ENCODE results near the gene MYL9. TPM values are rescaled to one million over a fixed set of nuclear protein-coding genes. Genes with fewer than 3 reads are reported as not detected.

Gene MYL9
- total RNA-seq, 2 experiments from 2014 or later, result not detected

DNA sequence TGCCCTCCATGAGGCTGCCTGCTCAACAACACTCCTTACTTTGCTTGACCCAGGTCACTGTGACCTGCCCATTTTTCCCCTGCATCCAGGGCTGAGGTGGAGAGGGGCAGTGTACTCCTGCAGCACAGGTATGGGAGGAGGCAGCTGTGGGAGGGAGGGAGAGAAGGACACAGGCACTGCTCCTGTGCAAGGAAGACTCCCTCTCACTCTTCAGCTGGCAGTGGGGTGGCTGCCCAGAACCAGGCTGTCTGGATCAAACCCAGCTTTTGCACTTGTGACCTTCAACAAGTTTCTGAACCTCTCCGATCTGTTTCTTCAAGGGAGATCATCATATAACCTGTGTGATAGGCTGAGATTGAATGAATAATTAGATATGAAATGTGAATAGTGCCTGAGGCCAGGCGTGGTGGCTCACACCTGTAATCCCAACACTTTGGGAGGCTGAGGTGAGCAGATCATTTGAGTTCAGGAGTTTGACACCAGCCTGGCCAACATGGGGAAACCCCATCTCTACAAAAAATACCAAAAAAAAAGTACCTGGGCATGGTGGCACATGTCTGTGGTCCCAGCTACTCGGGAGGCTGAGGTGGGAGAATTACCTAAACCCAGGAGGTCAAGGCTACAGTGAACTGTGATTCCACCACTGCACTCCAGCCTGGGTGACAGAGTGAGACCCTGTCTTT lies 46.2 kb downstream of the MYL9 start:
- TF ChIP-seq, protein P1, sequence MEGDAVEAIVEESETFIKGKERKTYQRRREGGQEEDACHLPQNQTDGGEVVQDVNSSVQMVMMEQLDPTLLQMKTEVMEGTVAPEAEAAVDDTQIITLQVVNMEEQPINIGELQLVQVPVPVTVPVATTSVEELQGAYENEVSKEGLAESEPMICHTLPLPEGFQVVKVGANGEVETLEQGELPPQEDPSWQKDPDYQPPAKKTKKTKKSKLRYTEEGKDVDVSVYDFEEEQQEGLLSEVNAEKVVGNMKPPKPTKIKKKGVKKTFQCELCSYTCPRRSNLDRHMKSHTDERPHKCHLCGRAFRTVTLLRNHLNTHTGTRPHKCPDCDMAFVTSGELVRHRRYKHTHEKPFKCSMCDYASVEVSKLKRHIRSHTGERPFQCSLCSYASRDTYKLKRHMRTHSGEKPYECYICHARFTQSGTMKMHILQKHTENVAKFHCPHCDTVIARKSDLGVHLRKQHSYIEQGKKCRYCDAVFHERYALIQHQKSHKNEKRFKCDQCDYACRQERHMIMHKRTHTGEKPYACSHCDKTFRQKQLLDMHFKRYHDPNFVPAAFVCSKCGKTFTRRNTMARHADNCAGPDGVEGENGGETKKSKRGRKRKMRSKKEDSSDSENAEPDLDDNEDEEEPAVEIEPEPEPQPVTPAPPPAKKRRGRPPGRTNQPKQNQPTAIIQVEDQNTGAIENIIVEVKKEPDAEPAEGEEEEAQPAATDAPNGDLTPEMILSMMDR (IDR thresholded peaks at IDR 0.05), result no peak
- Mint-ChIP-seq H3K9me3 (no peaks in the 10 kb centered on the region), H3K4me1 (ENCODE audit: low read depth) (peaks cover 45% of the 10 kb centered on the region), H3K27me3 (no peaks in the 10 kb centered on the region), H3K36me3 (ENCODE audit: low read depth) (peaks cover 49% of the 10 kb centered on the region), H3K27ac (peak overlapping the region; percentile 6), H3K4me3 (no peak overlapping the region)
- ATAC-seq (no peak), DNase-seq (no peak)
- intact Hi-C loops (cut with micrococcal nuclease), result no loop called here
- ChIA-PET CTCF (interaction anchor here (1.3 to 4.4 kb wide), 3 partner anchors 11 to 18 kb away, joined by 3 to 25 read pairs (median 14); partner anchors contain the start of gene RAB5IF), POLR2A (interaction anchor here (0.6 to 16.3 kb wide), 3 partner anchors 12 to 336 kb away, joined by 3 to 214 read pairs (median 11); partner anchors contain the start of genes RAB5IF and TGIF2)

DNA sequence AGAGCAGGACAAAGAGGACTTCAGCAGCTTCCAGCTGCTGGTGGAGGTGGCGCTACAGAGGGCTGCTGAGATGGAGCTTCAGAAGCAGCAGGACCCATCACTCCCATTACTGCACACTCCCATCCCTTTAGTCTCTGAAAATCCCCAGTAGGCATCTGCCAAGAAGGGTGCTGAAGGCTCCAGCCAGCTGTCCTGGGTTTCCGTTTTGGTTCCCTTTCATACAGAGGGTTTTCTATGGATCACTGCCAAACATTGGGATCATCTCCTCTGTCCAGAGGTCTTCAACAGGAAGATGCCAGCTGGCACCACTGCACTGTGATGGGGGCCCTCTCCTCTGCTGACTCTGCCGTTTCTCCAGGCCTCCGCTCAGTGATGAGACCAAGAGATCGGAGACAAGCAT lies 50.0 kb downstream of the MYL9 start:
- Mint-ChIP-seq H3K4me1 (ENCODE audit: low read depth) (peaks cover 70% of the 10 kb centered on the region), H3K36me3 (ENCODE audit: low read depth) (peaks cover 63% of the 10 kb centered on the region), H3K9me3 (no peaks in the 10 kb centered on the region), H3K27me3 (no peaks in the 10 kb centered on the region), H3K27ac (peak overlapping the region; percentile 92), H3K4me3 (no peak overlapping the region)
- POLR2A ChIA-PET, result interaction anchor here (8.3 to 16.3 kb wide), 2 partner anchors 14 to 16 kb away, joined by 81 to 214 read pairs; partner anchors contain the start of genes RAB5IF and TGIF2
- TF ChIP-seq, protein P1 (IDR thresholded peaks at IDR 0.05), result no peak
- intact Hi-C loops (cut with micrococcal nuclease), result no loop called here
- DNase-seq (no peak), ATAC-seq (no peak)
- CTCF ChIA-PET, result interaction anchor here (1.2 to 5.5 kb wide), 4 partner anchors 14 to 182 kb away, joined by 3 to 58 read pairs (median 14); partner anchors contain the start of genes DSN1 and RAB5IF

DNA sequence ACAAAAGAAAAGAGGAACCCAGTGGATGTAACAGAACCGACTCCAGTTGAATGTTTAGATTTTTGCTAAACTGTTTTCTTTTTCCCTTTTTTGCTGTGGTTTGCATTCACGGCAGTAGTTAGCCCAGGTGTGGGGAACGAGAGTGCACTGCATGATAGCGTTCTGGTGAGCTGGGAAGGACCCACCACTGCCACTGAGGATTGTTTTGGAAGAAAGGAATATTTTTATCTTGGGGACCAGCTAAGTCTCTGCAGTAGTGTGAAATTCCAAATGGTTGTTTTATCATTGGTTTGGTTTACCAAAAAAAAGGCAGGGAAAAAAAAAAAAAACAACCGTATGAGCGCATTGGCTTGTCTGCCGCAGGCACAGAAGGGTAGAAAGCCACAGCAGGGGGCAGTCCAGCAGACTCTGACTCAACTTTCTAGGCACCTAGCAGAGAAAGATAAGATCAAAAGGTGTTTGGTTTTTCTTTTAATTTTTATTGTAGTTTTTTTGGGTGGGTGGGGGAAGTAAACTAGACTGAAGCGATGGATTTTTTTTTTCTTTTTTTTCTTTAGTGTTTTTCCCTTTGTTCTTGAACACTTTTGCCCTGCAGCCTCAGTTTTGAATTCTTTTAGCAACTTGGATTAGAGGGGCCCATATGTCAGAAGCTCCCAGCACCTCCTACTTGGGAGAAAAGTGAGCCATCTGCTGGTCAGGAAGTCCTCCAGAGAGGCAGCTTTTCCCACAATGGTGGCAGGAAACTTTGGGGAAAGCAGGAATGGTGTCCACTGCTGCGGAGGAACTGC lies 50.7 kb downstream of the MYL9 start:
- H3K27me3 Mint-ChIP-seq, result no peaks in the 10 kb centered on the region
- TF ChIP-seq, protein P1 (IDR thresholded peaks at IDR 0.05), result no peak
- intact Hi-C loops (cut with micrococcal nuclease), result no loop called here
- peaks cover 59% of the 10 kb centered on the region for H3K36me3 Mint-ChIP-seq (ENCODE audit: low read depth)
- ATAC-seq, result peak; percentile 65
- ChIA-PET CTCF (interaction anchor here (1.3 to 5.5 kb wide), 2 partner anchors 13 to 23 kb away, joined by 3 to 58 read pairs; partner anchors contain the start of gene RAB5IF), POLR2A (interaction anchor here (8.3 to 16.3 kb wide), 2 partner anchors 13 to 17 kb away, joined by 81 to 214 read pairs; partner anchors contain the start of genes RAB5IF and TGIF2)
- H3K4me3 Mint-ChIP-seq, result peak overlapping the region; percentile 15
- peak; percentile 85 for DNase-seq
- peak overlapping the region; percentile 92 for H3K27ac Mint-ChIP-seq
- no peaks in the 10 kb centered on the region for H3K9me3 Mint-ChIP-seq
- H3K4me1 Mint-ChIP-seq (ENCODE audit: low read depth), result peaks cover 65% of the 10 kb centered on the region

DNA sequence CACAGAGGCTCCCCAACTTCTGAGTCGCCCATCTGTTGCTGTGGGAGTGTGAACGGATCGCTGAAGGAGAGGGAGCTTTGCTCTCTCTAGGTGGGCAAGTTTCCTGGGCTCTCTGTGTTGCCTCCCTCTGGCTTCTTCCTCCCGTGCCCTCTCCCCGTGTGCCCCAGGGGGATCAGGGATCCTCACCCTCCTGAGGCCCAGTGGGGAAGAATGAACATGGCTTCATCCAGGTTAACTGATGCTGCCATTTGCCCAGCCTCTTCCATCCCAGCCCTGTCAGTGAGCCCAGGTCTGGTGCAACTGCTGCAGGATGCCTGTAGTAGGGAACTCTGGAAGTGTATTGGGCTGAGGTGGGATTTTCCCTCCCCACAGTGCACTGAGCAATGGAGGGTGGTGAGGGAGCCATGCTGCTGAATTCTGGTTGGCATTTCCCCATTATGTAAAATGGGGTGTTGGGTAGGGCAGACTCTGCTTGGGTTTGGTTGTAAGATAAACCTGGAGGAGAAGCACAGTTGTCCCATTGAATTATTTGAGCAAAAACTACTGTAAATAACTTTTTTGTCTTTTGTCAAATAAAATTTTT lies 52.1 kb downstream of the MYL9 start:
- no peak overlapping the region for H3K4me3 Mint-ChIP-seq
- H3K4me1 Mint-ChIP-seq (ENCODE audit: low read depth), result peaks cover 61% of the 10 kb centered on the region
- peaks cover 57% of the 10 kb centered on the region for H3K36me3 Mint-ChIP-seq (ENCODE audit: low read depth)
- ATAC-seq (no peak), DNase-seq (no peak)
- CTCF ChIA-PET, result interaction anchor here (0.6 to 5.5 kb wide), 5 partner anchors 12 to 651 kb away, joined by 3 to 58 read pairs (median 3); partner anchors contain the start of gene RAB5IF
- H3K9me3 Mint-ChIP-seq, result no peaks in the 10 kb centered on the region
- no peaks in the 10 kb centered on the region for H3K27me3 Mint-ChIP-seq
- TF ChIP-seq, protein P1 (IDR thresholded peaks at IDR 0.05), result no peak
- POLR2A ChIA-PET, result interaction anchor here (0.8 to 16.3 kb wide), 7 partner anchors 12 to 122 kb away, joined by 3 to 214 read pairs (median 5); partner anchors contain the start of genes RAB5IF, SLA2 and TGIF2
- H3K27ac Mint-ChIP-seq, result peak overlapping the region; percentile 92
- intact Hi-C loops (cut with micrococcal nuclease), result no loop called here
